ENCODE results near the gene ZNF277.

Gene ZNF277

GRCh38 chr7:112173568-112173905 is 33.0 kb upstream of the ZNF277 start:
- Histone ChIP-seq H3K27ac (ENCODE audit: low read depth, low read length) (no peak overlapping the region), H3K27me3 (ENCODE audit: control insufficient read depth, low read length) (peaks cover 23% of the 10 kb centered on the region), H3K36me3 (ENCODE audit: control insufficient read depth, low read length) (no peaks in the 10 kb centered on the region), H3K9me2 (replicated peaks; ENCODE audit: control insufficient read depth, low read length) (no peaks in the 10 kb centered on the region), H3K4me3 (ENCODE audit: low read length) (no peak overlapping the region), H3K79me2 (ENCODE audit: control insufficient read depth, low read length) (no peaks in the 10 kb centered on the region), H3K4me2 (ENCODE audit: low read length) (no peak overlapping the region), H3K4me1 (ENCODE audit: control insufficient read depth, low read length) (no peaks in the 10 kb centered on the region), H3F3A (ENCODE audit: control insufficient read depth, insufficient read depth) (no peaks in the 10 kb centered on the region), H3K9me3 (ENCODE audit: control insufficient read depth, insufficient read depth, low read length) (no peaks in the 10 kb centered on the region), H4K20me1 (ENCODE audit: control insufficient read depth, insufficient read depth, low read depth, low read length) (no peaks in the 10 kb centered on the region)
- TF ChIP-seq EZH2phosphoT487 (IDR thresholded peaks at IDR 0.05; ENCODE audit: borderline replicate concordance, low read length): no peak
- TF ChIP-seq CTCF (IDR thresholded peaks at IDR 0.05; ENCODE audit: low read depth, low read length, poor library complexity, severe bottlenecking): no peak

- TF ChIP-seq EZH2phosphoT487 (IDR thresholded peaks at IDR 0.05; ENCODE audit: borderline replicate concordance, low read length): no peak
- no peak for TF ChIP-seq CTCF (IDR thresholded peaks at IDR 0.05; ENCODE audit: low read depth, low read length, poor library complexity, severe bottlenecking)
- Histone ChIP-seq H3K4me3 (ENCODE audit: low read length) (no peak overlapping the region), H3K36me3 (ENCODE audit: control insufficient read depth, low read length) (no peaks in the 10 kb centered on the region), H3K9me2 (replicated peaks; ENCODE audit: control insufficient read depth, low read length) (no peaks in the 10 kb centered on the region), H3K4me2 (ENCODE audit: low read length) (no peak overlapping the region), H3K27me3 (ENCODE audit: control insufficient read depth, low read length) (peaks cover 29% of the 10 kb centered on the region), H3K4me1 (ENCODE audit: control insufficient read depth, low read length) (no peaks in the 10 kb centered on the region), H3K27ac (ENCODE audit: low read depth, low read length) (no peak overlapping the region), H3F3A (ENCODE audit: control insufficient read depth, insufficient read depth) (no peaks in the 10 kb centered on the region), H3K9me3 (ENCODE audit: control insufficient read depth, insufficient read depth, low read length) (no peaks in the 10 kb centered on the region), H4K20me1 (ENCODE audit: control insufficient read depth, insufficient read depth, low read depth, low read length) (no peaks in the 10 kb centered on the region), H3K79me2 (ENCODE audit: control insufficient read depth, low read length) (no peaks in the 10 kb centered on the region)
Measured at GRCh38 chr7:112174192-112174591, 32.3 kb upstream of the ZNF277 start.

GRCh38 chr7:112176241-112176640 is 30.3 kb upstream of the ZNF277 start:
- H3K79me2 ChIP-seq (ENCODE audit: control insufficient read depth, low read length): no peaks in the 10 kb centered on the region
- H3K9me3 ChIP-seq (ENCODE audit: control insufficient read depth, insufficient read depth, low read length): no peaks in the 10 kb centered on the region
- no peak overlapping the region for H3K4me2 ChIP-seq (ENCODE audit: low read length)
- no peaks in the 10 kb centered on the region for H4K20me1 ChIP-seq (ENCODE audit: control insufficient read depth, insufficient read depth, low read depth, low read length)
- no peak overlapping the region for H3K4me3 ChIP-seq (ENCODE audit: low read length)
- no peaks in the 10 kb centered on the region for H3K36me3 ChIP-seq (ENCODE audit: control insufficient read depth, low read length)
- H3K9me2 ChIP-seq (replicated peaks; ENCODE audit: control insufficient read depth, low read length): no peaks in the 10 kb centered on the region
- H3K4me1 ChIP-seq (ENCODE audit: control insufficient read depth, low read length): no peaks in the 10 kb centered on the region
- H3K27me3 ChIP-seq (ENCODE audit: control insufficient read depth, low read length): peaks cover 46% of the 10 kb centered on the region
- no peaks in the 10 kb centered on the region for H3F3A ChIP-seq (ENCODE audit: control insufficient read depth, insufficient read depth)
- no peak overlapping the region for H3K27ac ChIP-seq (ENCODE audit: low read depth, low read length)
- TF ChIP-seq CTCF (IDR thresholded peaks at IDR 0.05; ENCODE audit: low read depth, low read length, poor library complexity, severe bottlenecking): no peak
- no peak for TF ChIP-seq EZH2phosphoT487 (IDR thresholded peaks at IDR 0.05; ENCODE audit: borderline replicate concordance, low read length)

Data from DOHH2 (cell line).